ENCODE data around the gene GLT8D1.

DNA sequence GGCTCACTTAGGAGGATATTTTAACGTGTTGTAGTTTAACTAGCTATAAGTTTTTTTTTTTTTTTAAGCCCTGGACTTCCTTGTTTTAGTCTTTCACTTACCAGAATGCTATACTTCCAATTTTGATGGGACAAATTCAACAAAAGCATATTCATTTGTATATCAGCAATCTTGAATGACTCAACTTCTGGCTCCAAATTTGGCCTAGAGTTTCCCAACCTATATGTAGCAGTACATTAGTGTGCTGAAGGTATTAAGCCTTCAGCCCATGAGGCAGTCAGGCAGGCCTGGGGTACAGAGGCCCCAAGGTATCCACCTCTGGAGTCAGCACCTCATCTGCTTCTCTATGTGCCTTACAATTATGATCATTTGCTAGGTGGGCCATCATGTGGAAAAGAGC is 25.8 kb downstream of the GLT8D1 start:
- TF ChIP-seq, protein P1, sequence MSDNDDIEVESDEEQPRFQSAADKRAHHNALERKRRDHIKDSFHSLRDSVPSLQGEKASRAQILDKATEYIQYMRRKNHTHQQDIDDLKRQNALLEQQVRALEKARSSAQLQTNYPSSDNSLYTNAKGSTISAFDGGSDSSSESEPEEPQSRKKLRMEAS (IDR thresholded peaks at IDR 0.05; ENCODE audit: low read depth, low read length) = no peak
- TF ChIP-seq, protein P2, sequence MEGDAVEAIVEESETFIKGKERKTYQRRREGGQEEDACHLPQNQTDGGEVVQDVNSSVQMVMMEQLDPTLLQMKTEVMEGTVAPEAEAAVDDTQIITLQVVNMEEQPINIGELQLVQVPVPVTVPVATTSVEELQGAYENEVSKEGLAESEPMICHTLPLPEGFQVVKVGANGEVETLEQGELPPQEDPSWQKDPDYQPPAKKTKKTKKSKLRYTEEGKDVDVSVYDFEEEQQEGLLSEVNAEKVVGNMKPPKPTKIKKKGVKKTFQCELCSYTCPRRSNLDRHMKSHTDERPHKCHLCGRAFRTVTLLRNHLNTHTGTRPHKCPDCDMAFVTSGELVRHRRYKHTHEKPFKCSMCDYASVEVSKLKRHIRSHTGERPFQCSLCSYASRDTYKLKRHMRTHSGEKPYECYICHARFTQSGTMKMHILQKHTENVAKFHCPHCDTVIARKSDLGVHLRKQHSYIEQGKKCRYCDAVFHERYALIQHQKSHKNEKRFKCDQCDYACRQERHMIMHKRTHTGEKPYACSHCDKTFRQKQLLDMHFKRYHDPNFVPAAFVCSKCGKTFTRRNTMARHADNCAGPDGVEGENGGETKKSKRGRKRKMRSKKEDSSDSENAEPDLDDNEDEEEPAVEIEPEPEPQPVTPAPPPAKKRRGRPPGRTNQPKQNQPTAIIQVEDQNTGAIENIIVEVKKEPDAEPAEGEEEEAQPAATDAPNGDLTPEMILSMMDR (IDR thresholded peaks at IDR 0.05; ENCODE audit: low read depth, low read length) = no peak
- no peak for TF ChIP-seq POLR2A (IDR thresholded peaks at IDR 0.05; ENCODE audit: extremely low read depth, insufficient read length)

Data from NB4 (cell line).